ENCODE measurements around the gene TBC1D22A. TPM values are rescaled to one million over a fixed set of nuclear protein-coding genes. Genes with fewer than 3 reads are reported as not detected.

Gene TBC1D22A
- total and polyA plus RNA-seq, 10 of the 15 experiments (the other 5 are each of a cell fraction or from before 2014, with no cell fraction given) = 0.63 to 44.7 (median 27.4) TPM

- TF ChIP-seq MLLT1 (IDR thresholded peaks at IDR 0.05) (no peak), REST (IDR thresholded peaks at IDR 0.05; ENCODE audit: low read depth, low read length) (no peak)
These were observed 67.7 kb downstream of the TBC1D22A start (continued) for GRCh38 chr22:46829941-46830715.

GRCh38 chr22:46830841-46831240 is 68.4 kb downstream of the TBC1D22A start:
- Histone ChIP-seq H2AFZ (ENCODE audit: control insufficient read depth, low read depth, low read length) (no peak overlapping the region), H3K36me3 (ENCODE audit: control insufficient read depth in 2 of 2, insufficient read depth in 2 of 2, low read length in 1 of 2) (peaks cover 23 to 25% of the 10 kb centered on the region in 2 experiments), H3K79me2 (ENCODE audit: control insufficient read depth, insufficient read depth, low read length) (no peaks in the 10 kb centered on the region; the same call in 1 of the 2 replicates), H3K4me1 (ENCODE audit: control insufficient read depth, insufficient read depth, low read length) (no peaks in the 10 kb centered on the region), H3K4me3 (no peak overlapping the region), H3K4me2 (ENCODE audit: control insufficient read depth, insufficient read depth) (no peak overlapping the region), H3K27ac (ENCODE audit: control insufficient read depth, insufficient read depth) (no peak overlapping the region), H3K9ac (ENCODE audit: control insufficient read depth, insufficient read depth, low read length) (no peak overlapping the region), H3K27me3 (replicated peaks in 1 of 2; ENCODE audit: control insufficient read depth in 2 of 2, insufficient read depth in 2 of 2, low read length in 1 of 2) (no peaks in the 10 kb centered on the region), H3K9me3 (replicated peaks; ENCODE audit: control insufficient read depth, insufficient read depth, low read length) (peaks cover 16% of the 10 kb centered on the region), H4K20me1 (ENCODE audit: control insufficient read depth, insufficient read depth) (0 out of 2 replicates have a peak, but pooled peaks cover 4% of the 10 kb centered on the region)
- BruUV-seq (replicated peaks) = no TSS peak
- FAIRE-seq (no peak), DNase-seq (ENCODE audit: low read depth, low spot score) (no peak), ATAC-seq (no peak)
- RAD21 ChIA-PET (ENCODE audit: unreplicated experiment) = no interaction called here
- intact Hi-C loops (cut with micrococcal nuclease; ENCODE audit: unreplicated experiment) (no loop called here), in situ Hi-C loops (cut with MboI) (no loop called here)
- SMC1A ChIA-PET (ENCODE audit: uncharacterized antibody, unreplicated experiment) = no interaction called here
- 98% methylated on average over 8 of the region's 8 CpGs for WGBS (ENCODE audit: insufficient coverage, insufficient replicate concordance, low lambda C conversion rate, missing lambda C conversion rate)
- POLR2A ChIA-PET = no interaction called here
- CTCF ChIA-PET = interaction anchor here (0.7 kb wide), 1 partner anchor 1165 kb away, joined by 3 read pairs; no protein-coding TSS in a partner anchor
- TF ChIP-seq NFYA (IDR thresholded peaks at IDR 0.05; ENCODE audit: borderline replicate concordance, low read depth, low read length) = no peak
- no peak for TF ChIP-seq KDM1A (IDR thresholded peaks at IDR 0.05; ENCODE audit: borderline replicate concordance)
- no peak for TF ChIP-seq FOXK2 (IDR thresholded peaks at IDR 0.05)
- no peak for TF ChIP-seq MTA3 (IDR thresholded peaks at IDR 0.05; ENCODE audit: borderline replicate concordance, low read length)

Measured in GM12878 (cell line).